H54 (cell line): Measurements from ENCODE around the gene TTLL11.

ENCODE experiments used
- DNase-seq: peaks from one replicate; pipeline ENCODE4 v3.0.0; 2011; ENCODE audit warnings: low spot score, mixed read lengths; ENCODE audit not compliant: insufficient read length
- FAIRE-seq: peaks from 3 replicates; lab custom pipeline; 2011; peaks lifted over from hg19 to GRCh38; lab: Jason Lieb, UNC
- POLR2A ChIP-seq: IDR thresholded peaks from 2 replicates; pipeline ENCODE4 v1.6.1; 2011; ENCODE audit warnings: low read depth, mild to moderate bottlenecking, low read length

TTLL11 gene

DNA sequence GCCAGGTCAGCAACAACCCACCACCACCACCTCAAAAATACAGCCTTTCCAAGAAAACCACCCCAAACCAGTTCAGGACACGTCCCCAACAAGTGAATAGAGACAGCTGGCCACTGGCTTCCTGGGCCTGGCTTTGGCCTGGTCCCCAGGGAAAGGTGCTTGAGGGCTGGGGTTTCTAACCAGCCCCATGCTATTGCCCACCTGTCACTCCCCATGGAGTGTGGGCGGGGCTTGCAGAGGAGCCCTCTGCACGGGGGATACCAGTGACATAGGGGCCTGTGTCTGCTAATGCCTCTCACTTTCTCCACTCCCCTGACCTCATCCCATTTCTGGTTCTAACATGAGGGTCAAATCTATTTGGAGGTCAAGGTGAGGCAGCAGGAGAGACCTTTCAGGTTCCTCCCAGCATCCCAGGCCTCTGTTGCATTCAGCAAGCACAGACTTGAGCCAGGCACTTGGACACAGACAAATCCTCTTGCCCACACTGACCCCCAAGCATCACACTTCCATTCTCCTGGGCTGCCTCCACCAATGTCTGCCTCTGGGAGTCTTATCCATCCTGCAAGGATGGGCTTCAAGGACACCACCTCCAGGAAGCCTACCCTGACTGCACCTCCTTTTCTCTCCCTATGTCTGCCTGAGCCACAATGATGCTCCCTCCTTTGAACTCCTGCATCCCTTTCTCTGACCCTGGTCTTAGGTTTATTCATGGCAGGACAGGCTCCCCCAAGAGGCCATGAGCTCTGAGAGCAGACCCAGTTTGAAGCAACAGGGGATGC, 16.1 kb upstream of the TTLL11 start:
- FAIRE-seq (no peak), DNase-seq (no peak)
- TF ChIP-seq POLR2A, result no peak

DNA sequence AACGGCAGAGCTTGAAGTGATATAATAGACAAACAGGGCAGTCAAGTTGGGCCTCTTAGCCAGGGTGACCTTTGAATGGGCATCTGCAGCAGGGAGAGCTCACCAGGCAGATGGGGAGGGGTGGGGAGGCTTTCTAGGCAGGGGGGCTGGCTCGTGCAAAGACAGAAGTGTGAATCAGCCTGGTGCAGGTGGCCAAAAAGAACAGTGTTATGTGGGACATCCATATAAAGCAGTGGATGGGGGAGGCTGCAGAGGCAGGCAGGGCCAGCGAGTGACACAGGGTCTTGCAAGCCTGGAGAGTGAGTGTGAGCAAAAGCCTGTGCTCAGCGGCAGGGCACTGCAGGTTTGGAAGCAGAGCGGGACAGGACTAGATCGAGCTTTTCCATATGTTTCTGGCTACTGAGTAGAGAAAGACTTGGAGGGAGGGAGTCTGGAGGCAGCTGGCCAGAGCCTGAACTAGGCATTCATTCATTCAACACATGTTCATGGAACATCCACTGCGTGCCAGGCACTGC, 14.2 kb upstream of the TTLL11 start:
- TF ChIP-seq POLR2A, result no peak
- DNase-seq, result no peak
- FAIRE-seq, result no peak

DNA sequence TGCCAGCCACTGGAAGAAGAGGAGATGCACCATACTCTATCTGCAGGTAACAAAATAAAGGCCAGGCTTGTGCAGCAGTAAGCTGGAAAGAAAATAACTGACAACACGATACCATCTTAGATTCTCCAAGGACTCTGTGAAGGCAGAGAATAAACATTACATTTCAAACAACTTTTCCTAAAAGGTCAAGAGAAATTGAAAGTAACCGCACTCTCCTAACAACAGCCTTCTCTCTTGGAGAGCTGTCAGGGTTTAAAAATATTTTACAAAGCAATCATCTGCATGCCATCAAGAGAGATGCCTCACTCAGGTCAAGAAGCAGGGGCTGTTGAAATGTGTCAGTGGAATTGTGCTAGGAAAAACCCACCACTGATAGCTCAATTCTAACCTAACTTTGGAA, 13.5 kb upstream of the TTLL11 start:
- no peak for TF ChIP-seq POLR2A

DNA sequence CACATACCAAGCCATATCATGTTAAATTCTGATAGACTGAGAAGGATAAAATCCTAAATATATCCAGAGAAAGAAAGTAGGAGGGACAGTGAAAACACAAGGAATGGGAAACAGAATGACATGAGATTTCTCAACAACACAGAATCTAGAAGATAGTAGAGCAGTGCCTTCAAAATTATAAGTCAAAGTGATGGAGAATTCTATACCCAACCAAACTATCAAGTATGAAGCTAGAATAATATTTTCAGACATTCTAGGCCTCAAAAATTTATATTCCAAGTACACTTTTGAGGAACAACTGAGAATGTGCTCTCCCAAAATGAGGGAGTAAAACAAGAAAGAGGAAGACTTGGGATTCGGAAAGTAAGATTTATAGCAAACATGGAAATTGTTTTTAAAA, 10.9 kb upstream of the TTLL11 start:
- FAIRE-seq, result no peak

More for the DNA sequence above, 13.5 kb upstream of the TTLL11 start:
- FAIRE-seq, result no peak
- no peak for DNase-seq

DNA sequence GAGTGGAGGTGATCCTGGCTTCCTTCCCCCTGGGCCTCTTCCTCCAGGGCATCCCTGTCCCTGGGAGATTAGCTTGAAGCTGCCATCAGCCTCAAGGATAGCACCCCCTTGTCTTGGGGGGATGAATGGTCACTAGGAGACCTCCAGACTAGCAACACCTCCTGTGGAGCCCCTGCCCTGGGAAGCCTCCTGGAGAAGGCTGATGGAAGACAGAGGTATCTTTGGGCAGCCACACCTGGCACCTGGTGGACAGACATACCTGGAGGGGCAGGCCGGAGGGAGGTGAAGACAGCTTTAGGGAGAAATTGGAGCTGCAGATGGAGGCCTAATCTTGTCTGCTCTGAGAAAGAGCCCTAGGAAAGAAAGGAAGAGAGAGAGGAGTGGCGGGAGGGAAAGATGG, 9.0 kb upstream of the TTLL11 start:
- DNase-seq (no peak), FAIRE-seq (no peak)
- TF ChIP-seq POLR2A, result no peak

More for the DNA sequence above, 10.9 kb upstream of the TTLL11 start:
- DNase-seq, result no peak
- no peak for TF ChIP-seq POLR2A

DNA sequence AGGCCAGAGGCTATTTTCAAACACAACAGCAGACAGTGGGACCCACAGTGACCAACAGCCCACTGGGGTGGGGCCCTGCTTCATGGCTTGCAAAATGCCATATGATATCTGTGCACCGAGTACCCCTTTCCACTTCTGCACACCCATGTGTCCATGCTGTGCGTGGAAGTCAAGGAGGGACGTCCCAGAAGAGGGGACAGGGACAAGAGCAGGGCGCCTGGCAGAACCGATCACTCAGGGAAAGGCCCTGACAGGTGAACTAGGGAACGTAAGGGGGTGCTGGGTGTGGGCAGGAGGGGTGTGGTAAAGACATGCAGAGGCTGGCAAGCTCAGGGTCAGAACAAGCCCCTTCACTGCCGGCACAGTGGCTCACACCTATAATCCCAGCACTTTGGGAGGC, 7.6 kb upstream of the TTLL11 start:
- no peak for TF ChIP-seq POLR2A
- DNase-seq (no peak), FAIRE-seq (no peak)

DNA sequence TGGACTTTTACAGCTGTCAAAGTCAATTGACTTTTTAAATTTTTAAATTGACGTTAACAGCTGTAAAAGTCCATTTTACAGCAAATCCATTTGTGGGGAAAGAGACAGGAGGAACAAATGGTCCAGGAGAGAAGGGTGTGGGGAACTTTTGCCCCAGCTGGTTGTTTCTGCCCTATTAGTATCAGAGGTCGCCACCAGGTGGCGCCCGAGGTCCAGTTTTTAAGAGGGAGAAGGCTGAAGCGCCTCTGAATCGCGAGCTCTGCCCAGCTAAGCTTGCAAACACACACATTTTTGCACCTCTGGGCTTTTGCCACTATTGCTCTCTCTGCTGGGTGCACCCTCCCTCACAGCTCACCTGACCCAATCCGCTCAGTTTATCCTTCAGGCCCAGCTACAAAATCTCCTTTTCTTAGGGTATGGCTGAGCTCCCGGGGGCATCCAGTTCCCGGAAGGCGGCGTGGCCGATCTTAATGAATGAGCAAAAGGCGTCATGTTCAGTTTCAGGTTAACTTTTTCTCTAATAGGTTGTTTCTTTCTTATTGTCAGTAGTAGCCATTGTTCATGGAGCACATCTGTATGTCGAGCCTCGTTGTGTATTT, 6.3 kb upstream of the TTLL11 start:
- TF ChIP-seq POLR2A, result no peak
- FAIRE-seq, result peak; percentile 85

DNA sequence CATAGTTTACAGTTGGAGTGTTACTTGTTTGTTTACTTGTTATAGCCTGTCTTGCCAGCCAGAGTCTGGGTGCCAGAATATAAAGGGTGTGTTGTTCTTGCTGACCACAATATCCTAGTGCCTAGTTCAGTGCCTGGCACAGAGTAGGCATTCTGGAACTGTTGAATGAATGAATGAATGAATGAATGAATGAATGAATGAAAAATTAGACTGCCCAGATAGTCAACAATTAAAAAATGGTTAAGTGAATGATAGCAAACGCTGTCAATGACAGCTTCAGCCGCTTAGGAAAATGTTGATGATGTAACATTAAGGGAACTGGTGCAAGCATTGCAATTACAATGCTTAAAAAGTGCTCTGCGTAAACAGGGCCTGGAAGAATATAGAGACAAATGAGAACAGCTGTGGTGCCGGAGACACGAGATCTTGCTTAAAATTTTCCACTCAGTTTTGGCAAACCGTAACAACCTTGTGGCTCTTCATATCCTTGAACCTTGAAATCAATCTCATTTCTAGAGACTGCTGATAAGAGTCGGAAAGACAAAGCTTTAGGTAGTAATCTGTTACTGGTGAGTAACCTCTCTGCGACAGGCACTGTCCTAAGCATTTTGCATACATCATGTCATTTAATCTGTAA, 4.7 kb upstream of the TTLL11 start:
- TF ChIP-seq POLR2A, result no peak
- DNase-seq, result no peak
- FAIRE-seq, result no peak

More for the DNA sequence above, 6.3 kb upstream of the TTLL11 start:
- peak; percentile 92 for DNase-seq

DNA sequence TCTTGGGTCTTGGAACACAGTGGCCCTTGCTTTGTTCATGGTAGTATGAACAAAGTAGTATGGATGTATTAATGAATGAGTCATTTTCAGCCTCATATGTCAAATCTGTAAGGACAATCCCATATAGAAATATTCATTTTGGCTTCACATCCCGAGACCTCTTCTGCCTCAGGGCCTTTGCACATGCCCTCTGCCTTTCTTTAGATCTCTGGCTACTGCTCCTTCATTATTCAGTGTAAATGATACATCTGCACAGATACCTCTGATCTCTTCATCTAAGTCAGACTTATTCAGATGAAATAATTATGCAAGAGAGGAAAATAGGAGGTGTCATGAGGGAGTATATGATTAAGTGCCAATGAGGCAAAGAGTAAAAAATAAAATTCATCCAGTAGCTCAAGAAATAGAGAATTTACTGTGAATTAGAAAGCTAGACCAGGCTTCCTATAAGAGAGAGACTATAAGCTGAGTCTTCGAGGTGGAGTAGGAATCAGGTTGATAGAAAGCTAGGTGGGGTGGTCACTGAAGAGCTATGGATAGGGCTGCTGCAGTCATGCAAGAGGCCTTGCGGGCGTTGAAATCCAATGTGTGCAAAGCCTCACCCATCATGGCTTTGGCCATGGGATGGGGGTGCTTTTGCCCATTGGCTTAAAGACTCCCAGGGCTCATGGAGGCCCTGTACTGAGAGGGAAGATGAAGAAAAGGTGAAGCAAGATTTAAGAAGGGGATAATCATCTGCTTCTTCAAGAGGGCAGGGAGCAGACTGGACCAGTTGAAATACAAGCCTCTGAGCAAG, 3.7 kb upstream of the TTLL11 start:
- TF ChIP-seq POLR2A, result no peak
- DNase-seq (no peak), FAIRE-seq (no peak)

DNA sequence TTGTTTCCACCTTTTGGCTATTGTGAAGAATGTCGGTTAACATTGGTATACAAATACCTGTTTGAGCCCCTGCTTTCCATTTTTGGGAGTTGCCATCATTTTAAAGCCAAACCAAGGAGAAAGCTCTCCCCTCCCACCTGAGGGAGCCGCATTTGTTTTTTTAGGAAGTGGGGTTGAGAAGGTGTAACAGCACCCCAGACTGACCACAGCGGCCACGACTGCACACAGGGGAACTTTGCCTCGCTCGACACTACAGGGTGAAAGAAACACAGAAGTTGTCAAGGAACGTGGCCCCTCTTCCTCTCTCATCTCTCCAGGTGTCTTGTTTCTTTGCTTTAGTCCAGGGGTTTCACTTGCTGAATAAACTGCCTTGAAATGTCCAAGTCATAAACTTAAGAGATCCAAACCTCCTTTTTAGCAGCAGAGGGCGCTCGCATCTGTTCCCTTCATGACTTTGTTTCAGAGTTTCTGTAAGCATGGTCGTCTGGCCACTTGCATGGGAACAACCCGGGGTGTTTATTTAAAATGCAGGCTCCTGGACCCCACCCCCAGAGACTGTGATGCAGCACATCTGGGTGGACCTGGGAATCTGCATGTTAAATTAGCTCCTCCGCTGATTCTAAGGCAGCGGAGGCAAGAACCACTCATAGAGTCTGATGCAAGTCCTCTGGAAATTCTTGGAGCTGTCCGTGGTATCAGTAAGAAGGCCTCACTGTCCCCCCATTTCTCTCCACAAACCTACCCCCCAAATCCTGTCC, 2.1 kb upstream of the TTLL11 start:
- FAIRE-seq (peak; percentile 73), DNase-seq (peak; percentile 71)

DNA sequence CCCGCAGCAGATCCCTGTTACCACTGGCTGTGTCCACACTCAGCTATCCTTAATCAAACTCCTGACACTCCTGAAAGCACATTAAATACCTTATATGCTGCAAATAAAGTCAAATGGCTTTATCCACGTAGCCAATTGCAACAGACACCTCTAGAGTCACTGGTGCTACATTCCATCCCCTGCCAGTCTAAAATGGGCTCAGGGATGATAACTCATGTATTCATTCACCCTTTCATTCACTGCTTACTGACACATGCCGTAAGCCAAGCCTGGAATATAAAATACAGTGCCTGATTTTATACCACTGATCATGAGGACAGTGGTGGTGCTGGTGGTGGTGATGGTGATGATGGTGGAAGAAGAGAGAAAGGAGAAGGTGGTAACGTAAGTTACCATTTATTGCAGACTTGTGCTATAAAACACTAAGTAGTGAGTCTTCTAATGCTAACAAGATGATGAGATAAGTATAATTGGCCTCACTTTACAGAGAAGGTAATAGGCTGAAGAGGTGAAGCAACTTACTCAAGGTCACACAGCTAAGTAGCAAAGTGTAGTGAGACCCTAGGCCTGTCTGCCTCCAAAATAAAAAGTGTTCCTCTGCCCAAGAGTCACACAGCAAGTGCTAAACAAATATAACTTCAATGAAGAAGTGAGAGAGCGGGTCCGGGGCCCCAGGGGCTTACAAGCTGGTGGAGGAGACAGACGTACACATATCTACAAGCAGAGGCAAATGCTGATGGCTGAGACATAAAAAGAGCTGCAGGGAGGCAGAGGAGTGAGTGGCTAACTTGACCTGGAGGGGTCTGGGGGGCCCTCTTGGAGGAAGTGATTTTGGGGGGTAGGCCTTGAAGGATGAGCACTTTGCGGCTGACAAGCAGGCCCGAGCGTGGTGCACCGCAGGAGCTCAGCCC, 1.2 kb downstream of the TTLL11 start:
- TF ChIP-seq POLR2A, result no peak
- FAIRE-seq (no peak), DNase-seq (no peak)

More for the DNA sequence above, 2.1 kb upstream of the TTLL11 start:
- no peak for TF ChIP-seq POLR2A

DNA sequence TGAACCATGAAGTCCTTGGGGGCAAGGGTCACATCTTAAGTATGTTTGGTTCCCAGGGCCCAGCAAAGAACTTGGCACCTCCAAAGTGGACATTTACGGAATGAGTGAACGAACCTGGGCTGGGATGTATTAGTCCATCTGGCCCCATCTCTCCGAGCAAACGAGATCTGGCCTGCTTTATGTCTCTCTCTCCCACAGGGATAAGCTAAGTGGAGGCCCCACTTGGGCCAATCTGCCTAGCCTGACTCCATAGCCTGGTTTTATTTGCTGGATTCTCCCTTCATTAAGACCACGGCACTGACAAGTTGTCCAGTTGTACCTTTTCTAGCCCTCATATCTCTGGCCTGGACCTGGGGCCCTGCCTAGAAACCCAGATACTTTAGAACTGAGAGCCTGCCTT, 2.1 kb downstream of the TTLL11 start:
- no peak for FAIRE-seq
- no peak for DNase-seq
- no peak for TF ChIP-seq POLR2A
